GM19240 (cell line): Measurements from ENCODE around the gene MRNIP.
"Not testable (repeated sequence)": the region's sequence is repeated elsewhere in the genome, so short reads cannot be mapped to it uniquely, and the experiment has no call there.

Source experiments
- DNase-seq: peaks from one replicate; pipeline ENCODE4 v3.0.0; 2011; ENCODE audit warnings: low spot score; ENCODE audit not compliant: insufficient read length

Gene MRNIP

GRCh38 chr5:179871533-179871932, 12.9 kb upstream of the MRNIP start:
- not testable (repeated sequence) for DNase-seq

DNA sequence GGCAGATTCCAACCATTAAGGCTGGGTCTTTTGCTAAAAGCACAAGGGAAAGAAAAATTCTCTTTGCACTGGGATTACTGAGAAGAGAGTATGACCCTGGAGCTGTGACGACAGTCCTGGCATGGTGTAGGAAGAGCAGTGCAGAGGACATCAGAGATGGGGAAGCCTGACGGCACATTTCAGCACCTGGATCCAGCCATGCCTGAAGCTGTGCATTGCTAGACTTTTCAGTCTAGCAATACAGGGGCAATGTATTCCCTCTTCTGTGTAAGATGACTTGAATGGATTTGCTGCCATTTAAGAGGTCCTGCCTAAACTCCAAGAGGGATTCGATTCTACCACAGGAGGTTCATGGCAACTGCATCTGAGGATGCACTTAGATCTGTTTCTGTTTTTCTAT, 12.3 kb upstream of the MRNIP start:
- no peak for DNase-seq

- no peak for DNase-seq
Observed at GRCh38 chr5:179870403-179870903, 11.8 kb upstream of the MRNIP start.

- no peak for DNase-seq
Observed at GRCh38 chr5:179869641-179870402, 11.2 kb upstream of the MRNIP start.

- no peak for DNase-seq
Observed at GRCh38 chr5:179869101-179869500, 10.5 kb upstream of the MRNIP start.

GRCh38 chr5:179868541-179868940, 9.9 kb upstream of the MRNIP start:
- DNase-seq = no peak

GRCh38 chr5:179867476-179867875, 8.9 kb upstream of the MRNIP start:
- DNase-seq = no peak

GRCh38 chr5:179867079-179867465, 8.5 kb upstream of the MRNIP start:
- no peak for DNase-seq

DNA sequence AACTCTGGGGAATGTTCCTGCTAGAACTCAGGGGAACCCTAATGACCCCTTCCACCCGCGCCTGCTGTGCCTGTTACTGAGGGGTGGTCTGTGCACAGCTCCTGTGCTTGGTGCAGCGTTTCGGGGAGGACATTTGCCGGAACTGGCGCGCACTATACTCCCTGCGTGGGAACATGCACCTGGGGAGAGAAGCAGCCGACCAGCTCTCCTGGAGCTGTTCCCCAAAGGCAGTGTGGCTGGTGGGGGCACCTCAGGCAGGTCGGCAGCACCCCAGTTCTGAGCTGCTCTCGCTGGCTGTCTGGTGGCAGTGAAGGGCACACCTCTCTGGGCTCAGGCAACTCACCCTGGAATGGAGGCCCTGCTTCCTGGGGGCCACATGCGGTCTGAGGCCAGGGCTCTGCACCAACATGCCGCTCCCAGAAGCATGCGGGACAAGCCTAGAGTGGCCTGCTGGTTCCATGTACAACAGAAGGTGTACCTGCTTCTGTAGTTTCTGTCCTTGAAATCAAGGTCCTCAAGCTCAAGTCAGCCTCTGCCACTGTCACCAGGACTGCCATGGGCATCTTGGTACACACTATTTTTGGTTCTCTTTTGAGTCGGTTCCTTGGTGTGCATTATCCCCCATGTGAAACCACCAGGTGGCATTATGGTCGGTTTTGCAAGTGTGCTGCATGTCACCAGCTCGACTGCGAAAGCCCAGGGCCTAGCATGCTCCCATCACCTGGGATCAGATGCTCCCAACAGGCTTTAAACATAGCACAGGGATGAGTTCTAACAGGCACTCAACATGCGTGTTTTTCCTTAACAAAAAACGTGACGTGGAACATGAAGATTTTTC, 7.8 kb upstream of the MRNIP start:
- no peak for DNase-seq

- DNase-seq = no peak
Observed at GRCh38 chr5:179865491-179866240, 7.0 kb upstream of the MRNIP start.

GRCh38 chr5:179864686-179865085, 6.1 kb upstream of the MRNIP start:
- no peak for DNase-seq

DNA sequence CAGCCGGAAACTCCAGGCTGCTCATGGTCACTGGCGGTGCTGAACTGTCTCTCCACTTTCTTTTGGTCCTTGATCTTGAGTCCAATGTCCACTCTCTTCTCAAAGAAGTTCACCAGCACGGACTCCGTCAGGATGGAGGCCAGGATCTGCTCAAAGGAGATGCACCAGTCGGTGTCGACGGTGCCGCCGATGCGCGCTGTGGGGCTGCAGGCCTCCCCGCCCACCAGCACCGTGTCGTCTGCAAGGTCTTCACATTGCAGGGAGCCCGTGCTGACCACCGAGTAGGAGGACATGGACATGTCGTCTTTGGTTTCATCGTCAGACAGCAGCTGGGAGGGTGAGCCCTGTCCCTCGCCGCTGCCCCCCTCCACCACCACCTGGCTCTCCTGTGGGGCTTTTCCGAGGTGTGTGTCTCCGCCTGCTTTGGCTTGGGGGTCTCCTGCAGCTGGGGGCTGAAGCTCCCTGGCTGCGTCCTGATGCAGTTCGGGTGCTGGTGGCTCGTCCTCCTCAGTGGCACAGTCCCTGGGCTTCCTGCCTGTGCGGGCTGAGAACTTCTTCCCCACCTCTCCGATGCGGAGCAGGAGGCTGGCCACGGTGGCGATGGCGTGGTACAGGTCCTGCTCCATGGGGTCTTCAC, 5.0 kb upstream of the MRNIP start:
- no peak for DNase-seq

- no peak for DNase-seq
Observed at GRCh38 chr5:179862891-179863290, 4.3 kb upstream of the MRNIP start.

DNA sequence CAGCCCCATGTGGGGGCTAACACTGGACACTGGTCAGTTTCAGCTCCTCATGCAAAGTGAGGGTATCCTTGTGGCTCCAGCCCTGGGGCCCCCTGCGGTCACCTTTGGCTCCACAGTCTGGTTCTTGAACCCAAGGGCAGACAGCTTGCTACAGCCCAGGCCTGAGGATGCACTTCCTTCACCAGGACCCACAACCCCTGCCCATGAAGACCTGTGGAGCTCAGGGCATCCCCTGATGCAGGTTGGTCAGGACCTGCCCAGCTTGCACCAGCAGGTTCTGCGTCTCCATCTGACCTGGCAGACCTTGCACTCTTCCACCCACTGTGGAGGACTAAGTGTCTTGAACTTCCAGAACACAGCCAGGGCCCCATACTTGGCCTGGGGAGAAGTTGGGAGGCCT, 3.7 kb upstream of the MRNIP start:
- DNase-seq = no peak

GRCh38 chr5:179860301-179860700, 1.7 kb upstream of the MRNIP start:
- DNase-seq = no peak

- DNase-seq = no peak
Observed at GRCh38 chr5:179858241-179858585, 404 bp downstream of the MRNIP start.

GRCh38 chr5:179854356-179854755, 4.3 kb downstream of the MRNIP start:
- no peak for DNase-seq

- no peak for DNase-seq
Observed at GRCh38 chr5:179852993-179853547, 5.5 kb downstream of the MRNIP start.

DNA sequence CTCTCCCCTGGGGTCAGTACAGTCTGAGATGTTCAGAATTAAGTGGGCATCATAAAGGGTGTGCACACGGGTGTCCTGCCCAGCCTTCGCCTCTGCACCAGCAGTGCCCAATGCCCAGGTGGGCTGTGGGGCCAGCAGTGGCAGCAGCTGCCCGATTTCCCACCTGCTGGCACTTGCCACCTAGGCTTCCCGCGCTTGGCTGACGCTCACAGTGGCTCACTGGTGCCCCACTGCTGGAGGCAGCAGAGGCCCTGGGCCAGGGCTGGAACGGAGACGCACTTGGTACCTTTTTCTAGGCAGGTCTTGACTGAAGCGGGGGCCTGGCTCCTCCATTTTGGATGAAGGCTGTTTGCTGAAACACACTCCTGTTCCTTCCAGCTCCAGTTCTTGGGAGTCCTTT, 17.0 kb downstream of the MRNIP start:
- DNase-seq = no peak

DNA sequence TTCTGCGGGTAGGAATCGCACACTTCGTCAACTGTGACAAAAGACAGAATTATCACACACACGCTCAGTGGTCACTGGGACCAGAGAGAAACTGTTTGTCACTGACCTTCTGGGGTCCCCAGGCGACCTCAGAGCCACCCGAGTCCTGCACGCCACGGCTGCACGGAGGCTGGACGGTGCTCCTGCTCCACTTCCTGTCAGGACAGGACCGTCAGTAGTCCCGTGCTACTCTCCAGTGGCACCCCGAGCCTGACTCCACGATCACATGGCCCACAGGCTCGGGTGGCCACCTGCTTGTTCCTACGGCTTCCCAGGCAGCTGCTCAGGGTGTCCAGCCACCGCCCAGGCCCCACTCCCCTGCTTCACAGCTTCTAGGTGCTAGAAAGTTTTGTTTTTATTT, 17.9 kb downstream of the MRNIP start:
- DNase-seq = no peak

DNA sequence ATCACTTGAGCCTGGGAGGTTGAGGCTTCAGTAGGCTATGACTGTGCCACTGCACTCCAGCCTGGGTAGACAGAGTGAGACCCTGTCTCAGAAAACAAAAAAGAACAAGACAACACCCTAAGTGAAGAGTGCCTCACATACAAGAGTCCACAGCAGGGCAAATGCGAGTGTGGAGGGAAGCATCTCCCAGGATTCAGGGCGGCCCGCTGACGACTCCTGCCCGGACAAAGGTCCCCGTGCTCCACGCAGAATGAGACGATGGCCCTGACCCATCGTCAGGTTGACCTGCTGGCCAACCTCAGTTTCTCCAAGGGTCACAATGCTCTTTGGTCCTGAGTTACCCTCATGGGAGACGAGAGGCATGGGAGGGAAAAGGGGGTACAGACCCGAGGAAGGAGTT, 18.3 kb downstream of the MRNIP start:
- no peak for DNase-seq
